GM12865 (cell line): ENCODE results near the gene PAK1.

Experiments used
- DNase-seq: peaks from one replicate; pipeline ENCODE4 v3.0.0; 2010; ENCODE audit warnings: low read depth
- H3K4me3 ChIP-seq: 2 replicates; pipeline ENCODE4 v1.5.1; 2011; ENCODE audit warnings: mild to moderate bottlenecking, low read depth, low read length, control low read depth
- TF ChIP-seq, protein P1 (sequence below): IDR thresholded peaks from 2 replicates; pipeline ENCODE4 v1.5.1; 2011; ENCODE audit warnings: low read length, control low read depth, low read depth, inconsistent platforms; ENCODE audit not compliant: insufficient read depth; ENCODE audit errors: missing control alignments

Gene PAK1

DNA sequence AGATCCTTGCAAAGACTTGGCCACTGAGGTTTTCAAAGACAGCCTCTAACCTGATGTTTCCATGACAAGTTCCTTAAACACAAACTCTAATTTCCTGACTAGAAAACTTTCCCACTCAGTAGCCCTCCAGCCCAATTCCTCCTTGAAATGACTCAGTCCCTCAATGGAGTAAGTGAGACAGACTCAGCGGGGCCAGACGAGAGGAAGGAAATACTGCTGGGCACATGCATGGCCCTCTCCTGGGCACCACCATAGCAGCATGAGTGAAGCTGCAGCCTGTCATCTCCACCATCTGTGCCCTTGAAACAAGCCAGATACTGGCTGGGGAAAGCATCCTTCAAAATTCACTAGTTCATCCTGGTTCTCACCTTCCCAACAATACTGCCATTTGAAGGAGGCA, 96.2 kb downstream of the PAK1 start:
- DNase-seq: no peak
- TF ChIP-seq, protein P1, sequence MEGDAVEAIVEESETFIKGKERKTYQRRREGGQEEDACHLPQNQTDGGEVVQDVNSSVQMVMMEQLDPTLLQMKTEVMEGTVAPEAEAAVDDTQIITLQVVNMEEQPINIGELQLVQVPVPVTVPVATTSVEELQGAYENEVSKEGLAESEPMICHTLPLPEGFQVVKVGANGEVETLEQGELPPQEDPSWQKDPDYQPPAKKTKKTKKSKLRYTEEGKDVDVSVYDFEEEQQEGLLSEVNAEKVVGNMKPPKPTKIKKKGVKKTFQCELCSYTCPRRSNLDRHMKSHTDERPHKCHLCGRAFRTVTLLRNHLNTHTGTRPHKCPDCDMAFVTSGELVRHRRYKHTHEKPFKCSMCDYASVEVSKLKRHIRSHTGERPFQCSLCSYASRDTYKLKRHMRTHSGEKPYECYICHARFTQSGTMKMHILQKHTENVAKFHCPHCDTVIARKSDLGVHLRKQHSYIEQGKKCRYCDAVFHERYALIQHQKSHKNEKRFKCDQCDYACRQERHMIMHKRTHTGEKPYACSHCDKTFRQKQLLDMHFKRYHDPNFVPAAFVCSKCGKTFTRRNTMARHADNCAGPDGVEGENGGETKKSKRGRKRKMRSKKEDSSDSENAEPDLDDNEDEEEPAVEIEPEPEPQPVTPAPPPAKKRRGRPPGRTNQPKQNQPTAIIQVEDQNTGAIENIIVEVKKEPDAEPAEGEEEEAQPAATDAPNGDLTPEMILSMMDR: no peak
- H3K4me3 ChIP-seq: no peak overlapping the region

DNA sequence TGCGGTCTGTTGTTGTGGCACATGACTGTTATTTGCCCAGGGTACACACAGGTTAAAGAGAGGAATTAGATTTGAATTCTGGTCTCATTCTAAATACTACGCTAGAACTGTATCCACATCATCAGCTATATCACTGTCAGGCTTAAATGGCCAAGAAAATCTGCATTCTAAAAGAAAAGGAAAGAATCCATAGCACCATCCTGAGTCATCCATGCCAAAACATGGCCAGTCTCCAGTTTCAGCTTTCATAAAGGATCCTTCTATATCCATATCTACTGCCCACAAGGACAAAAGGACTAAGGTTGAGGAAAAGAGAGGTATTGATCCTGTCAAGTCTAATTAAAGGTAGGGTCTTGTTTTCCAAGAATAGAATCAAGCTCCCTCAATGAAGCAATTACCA, 98.8 kb downstream of the PAK1 start:
- no peak overlapping the region for H3K4me3 ChIP-seq
- TF ChIP-seq, protein P1: no peak
- no peak for DNase-seq

DNA sequence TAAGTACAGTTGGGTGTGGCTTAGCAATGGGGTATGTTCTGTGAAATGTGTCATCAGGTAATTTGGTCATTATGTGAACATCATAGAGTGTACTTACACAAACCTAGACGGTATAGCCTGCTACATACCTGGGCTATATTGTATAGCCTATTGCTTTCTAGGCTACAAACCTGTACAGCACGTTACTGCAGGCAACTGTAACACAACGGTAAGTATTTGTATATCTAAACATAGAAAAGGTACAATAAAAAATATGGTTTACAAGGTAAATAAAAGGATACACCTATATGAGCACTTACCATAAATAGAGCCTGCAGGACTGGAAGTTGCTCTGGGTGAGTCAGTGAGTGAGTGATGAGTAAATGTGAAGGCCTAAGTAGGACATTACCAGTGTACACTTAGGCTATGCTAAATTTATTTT, 99.3 kb downstream of the PAK1 start:
- TF ChIP-seq, protein P1: no peak
- no peak overlapping the region for H3K4me3 ChIP-seq
- DNase-seq: no peak

DNA sequence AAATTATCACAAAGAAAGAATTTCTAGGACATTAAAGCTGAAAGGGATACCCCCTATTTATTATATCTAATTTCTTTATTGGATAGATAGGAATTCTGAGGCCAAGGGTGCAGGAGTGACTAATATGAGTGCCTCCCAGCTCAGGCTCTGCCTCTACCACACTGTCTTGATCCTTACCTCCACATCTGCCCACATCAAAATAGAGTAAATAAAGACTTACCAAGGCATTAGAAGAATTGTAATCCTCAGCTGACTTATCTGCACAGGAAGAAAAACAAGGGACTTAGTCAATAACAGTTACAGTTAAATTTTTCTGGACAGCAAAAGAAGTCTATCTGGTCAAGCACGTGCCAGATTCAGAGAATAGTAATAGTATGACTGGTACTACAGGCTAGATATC, 99.8 kb downstream of the PAK1 start:
- DNase-seq: no peak
- TF ChIP-seq, protein P1: no peak
- no peak overlapping the region for H3K4me3 ChIP-seq

DNA sequence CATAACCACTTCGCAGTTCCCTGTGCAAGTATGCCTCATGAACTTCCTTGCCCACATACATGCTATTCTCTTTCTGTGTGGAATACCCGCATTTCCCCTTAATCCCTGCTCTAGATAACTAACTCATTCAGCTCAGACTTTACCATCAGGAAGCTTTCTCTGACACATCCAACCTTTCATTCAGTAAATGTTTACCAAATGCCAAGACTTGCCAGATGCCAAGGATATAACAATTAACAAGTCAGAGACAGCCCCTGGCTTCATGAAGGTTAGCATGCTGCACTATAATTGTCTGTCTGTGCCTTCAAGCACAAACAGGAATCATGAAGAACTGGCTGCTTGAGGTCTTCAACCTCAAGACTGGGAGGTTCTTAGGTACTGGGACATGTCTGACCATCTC, 101.2 kb downstream of the PAK1 start:
- DNase-seq: no peak
- H3K4me3 ChIP-seq: no peak overlapping the region
- TF ChIP-seq, protein P1: no peak

DNA sequence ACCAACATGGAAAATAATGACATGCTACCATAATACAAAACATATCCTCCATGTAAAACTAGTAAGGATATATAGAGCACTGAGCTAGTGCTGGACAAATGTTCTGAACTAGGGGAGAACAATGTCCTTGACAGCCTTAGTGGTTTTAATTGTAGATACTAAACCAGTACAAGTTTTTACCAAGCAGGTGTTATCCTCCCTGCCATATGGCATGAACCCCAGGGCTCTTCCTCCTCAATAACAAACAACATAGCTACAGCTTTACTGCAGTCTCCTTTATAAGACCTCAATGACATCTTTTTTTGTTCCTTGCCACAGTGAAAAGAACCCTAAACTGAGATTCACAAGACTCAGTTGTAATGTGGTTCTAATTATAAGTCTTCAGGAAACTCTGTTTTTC, 102.2 kb downstream of the PAK1 start:
- no peak overlapping the region for H3K4me3 ChIP-seq
- TF ChIP-seq, protein P1: no peak
- DNase-seq: no peak

DNA sequence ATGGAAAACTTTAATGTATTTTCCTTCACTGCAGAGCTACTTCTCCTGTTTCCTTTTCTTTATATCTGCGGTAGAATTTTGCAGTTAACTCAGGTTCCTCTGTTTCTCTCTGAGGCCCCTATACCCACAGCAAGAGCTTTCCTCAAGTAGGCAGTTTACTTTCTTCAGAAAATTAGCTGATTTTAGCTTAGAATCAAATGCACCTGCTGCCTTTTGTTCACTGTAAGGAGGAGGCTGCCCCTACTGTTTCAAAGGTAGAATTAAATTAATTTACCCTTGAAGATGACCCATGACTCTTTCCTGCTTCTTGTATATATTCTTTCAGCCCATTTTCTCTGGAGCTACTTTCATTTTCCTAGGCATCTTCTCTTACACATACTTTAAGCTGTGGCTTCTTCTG, 103.7 kb downstream of the PAK1 start:
- TF ChIP-seq, protein P1: peak; percentile 2
- DNase-seq: no peak
- no peak overlapping the region for H3K4me3 ChIP-seq
